NOMO-1 (cell line): ENCODE data around the gene PNPO.
"Not testable (repeated sequence)": the region's sequence is repeated elsewhere in the genome, so short reads cannot be mapped to it uniquely, and the experiment has no call there.

Experiments used
- DNase-seq, 2 experiments: peaks; one replicate each; lab custom pipeline; 2025; ENCODE audit not compliant: unreplicated experiment in 2 of 2; lab: John Stamatoyannopoulos, UW

The PNPO gene

GRCh38 chr17:47917581-47917980 lies 23.8 kb upstream of the PNPO start:
- DNase-seq: no peak

- no peak for DNase-seq
Measured at GRCh38 chr17:47918006-47918405, 23.4 kb upstream of the PNPO start.

DNA sequence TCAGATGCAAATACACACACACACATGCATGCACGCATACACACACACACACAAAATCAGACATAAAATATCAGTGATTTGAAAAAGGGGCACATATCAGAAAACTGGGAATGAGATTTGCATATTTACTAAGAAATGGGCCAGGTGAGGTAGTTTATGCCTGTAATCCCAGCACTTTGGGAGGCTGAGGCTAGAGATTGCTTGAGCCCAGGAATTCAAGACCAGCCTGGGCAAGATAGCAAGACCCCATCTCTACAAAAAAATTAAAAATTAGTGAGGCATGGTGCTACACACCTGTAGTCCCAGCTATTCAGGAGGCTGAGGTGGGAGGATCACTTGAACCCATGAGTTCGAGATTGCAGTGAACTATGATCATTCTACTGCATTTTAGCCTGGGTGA lies 22.4 kb upstream of the PNPO start:
- no peak for DNase-seq

DNA sequence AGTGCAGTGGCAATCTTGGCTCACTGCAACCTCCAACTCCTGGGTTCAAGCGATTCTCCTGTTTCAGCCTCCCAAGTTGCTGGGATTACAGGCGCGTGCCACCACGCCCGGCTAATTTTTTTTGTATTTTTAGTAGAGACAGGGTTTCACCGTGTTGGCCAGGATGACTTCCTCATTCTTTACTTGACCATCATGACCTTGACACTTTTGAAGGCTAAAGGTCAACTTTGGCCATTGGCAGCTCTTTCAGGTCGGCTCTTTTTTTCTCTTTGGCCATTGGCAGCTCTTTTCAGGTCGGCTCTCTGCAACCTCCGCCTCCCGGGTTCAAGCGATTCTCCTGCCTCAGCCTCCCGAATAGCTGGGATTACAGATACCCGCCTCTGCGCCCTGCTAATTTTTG lies 21.5 kb upstream of the PNPO start:
- not testable (repeated sequence) for DNase-seq

- DNase-seq: no peak
Measured at GRCh38 chr17:47924785-47925677, 16.3 kb upstream of the PNPO start.

DNA sequence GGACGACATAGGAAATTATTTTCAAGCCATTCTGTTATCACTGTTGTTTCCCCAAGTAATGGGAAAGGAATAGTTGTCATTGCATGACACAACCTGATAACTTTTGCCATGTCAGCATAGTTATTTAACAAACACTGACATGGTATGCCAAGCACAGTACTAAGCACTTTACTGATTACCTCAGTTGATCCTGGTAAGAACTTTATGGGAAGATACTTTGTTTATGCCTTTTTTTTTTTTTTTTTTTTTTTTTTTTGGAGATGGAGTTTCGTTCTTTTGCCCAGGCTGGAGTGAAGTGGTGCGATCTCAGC lies 15.7 kb upstream of the PNPO start:
- no peak for DNase-seq

GRCh38 chr17:47927821-47928400 lies 13.5 kb upstream of the PNPO start:
- DNase-seq: no peak

DNA sequence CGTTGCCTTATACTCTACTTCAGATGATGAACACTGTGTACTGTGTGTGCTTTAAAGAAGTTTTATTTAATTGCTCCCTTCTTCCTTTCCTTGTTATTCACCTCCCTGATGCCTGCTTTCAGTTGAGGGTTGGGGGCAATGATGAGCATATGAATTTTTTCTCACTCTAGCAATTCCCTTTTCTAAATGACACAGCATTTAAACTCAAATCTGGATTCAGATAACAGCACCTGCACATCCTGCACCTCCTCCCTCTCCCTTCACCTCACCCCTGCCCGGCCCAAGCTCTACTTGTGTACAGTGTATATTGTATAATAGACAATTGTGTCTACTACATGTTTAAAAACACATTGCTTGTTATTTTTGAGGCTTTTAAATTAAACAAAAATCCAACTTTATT lies 13.0 kb upstream of the PNPO start:
- no peak for DNase-seq

GRCh38 chr17:47929218-47930000 lies 12.0 kb upstream of the PNPO start:
- DNase-seq: no peak

DNA sequence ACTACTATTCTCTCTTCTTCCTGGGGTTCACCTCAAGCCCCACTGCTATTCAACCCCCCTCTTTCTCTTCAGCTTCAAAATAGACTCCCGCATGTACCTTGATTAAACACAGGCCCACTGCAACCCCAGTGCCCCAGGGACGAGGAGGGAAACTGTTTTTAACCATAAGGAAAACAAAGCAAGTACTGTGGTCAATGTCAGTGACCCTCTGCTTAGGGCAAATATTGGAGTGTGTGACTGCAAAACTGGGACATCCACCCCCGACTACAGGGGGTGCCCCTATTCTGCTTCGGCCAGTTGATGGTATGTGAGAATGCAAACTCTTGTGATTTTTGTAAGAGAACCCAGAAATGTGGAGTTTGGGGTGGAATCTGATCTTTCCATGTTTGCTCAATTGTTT lies 9.5 kb upstream of the PNPO start:
- no peak for DNase-seq

- no peak for DNase-seq
Measured at GRCh38 chr17:47934856-47935255, 6.5 kb upstream of the PNPO start.

GRCh38 chr17:47935468-47935867 lies 5.9 kb upstream of the PNPO start:
- DNase-seq: not testable (repeated sequence)

DNA sequence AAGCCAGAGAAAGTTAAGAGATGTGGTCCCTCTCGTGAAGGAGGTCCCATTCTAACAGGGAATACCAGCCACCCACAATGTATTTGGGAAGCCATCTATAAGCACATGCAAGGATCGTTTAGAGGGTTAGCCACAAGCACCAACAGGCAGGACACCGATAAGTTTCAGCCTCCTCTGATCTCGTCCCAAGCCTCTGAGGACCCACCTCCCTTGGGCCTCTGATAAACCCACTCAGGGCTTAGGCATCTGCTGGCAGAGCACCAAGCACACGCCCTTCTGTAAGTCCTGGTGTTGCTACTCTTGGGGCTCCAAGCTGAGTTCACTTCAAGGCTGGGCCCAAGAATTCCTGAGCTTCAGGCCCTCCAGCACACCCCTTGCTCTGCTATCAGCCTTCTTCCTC lies 5.4 kb upstream of the PNPO start:
- no peak for DNase-seq

GRCh38 chr17:47937941-47938340 lies 3.4 kb upstream of the PNPO start:
- no peak for DNase-seq

GRCh38 chr17:47942096-47942510 lies 732 bp downstream of the PNPO start:
- no peak for DNase-seq

GRCh38 chr17:47942568-47942967 lies 1.2 kb downstream of the PNPO start:
- no peak for DNase-seq

DNA sequence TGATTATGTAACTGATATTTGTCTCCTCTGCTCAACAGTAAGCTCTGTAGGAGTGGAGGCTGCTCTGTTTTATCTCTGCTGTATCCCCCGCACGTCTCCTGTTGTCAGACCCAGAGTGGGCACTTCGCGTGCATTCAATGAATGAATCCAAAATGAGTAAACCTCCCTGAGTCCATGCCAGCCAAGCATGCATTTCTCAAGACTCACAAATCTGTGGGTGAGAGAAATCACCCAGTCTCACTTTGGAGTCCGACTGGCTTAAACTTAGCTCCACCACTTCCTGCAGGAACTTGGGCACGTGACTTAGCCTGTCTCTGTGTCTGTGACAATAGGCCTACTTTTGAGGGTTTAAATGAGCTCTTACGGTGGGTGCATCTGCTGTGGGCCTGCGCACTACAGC lies 3.7 kb downstream of the PNPO start:
- no peak for DNase-seq

- DNase-seq: no peak
Measured at GRCh38 chr17:47945529-47946508, 4.4 kb downstream of the PNPO start.

- DNase-seq: no peak
Measured at GRCh38 chr17:47946516-47946915, 5.1 kb downstream of the PNPO start.

DNA sequence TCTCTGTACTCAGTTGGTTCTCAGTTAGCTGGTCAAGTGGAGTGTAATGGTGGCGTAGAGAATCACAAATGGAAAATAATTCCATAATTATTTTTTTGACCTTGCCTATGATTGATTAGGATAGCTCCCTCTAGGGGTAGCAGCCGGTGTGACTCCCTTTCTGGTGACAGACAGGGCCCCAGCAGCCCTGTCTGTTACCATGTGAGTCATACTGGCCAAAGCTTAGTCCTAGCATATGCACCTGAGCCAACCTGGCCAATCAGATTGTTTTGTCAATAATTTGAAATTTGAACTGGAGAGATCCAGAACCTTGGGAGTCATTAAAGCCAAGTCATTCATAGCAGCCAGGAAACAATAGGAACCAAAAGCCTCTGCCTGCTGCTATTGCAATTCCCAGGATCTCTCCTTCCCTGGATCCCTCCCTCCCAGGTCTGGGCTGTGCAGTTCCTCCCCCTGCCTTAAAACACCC lies 5.6 kb downstream of the PNPO start:
- DNase-seq: peak in 1 of 2 experiments; percentile 70
